ENCODE data around the gene SUMO1. TPM values are rescaled to one million over a fixed set of nuclear protein-coding genes. Genes with fewer than 3 reads are reported as not detected.

Gene SUMO1
- total RNA-seq, 2 experiments from 2014 or later = 98.2 to 99.2 TPM

GRCh38 chr2:202169131-202169530, 69.3 kb downstream of the SUMO1 start:
- no peaks in the 10 kb centered on the region for H3K36me3 Mint-ChIP-seq (ENCODE audit: low read depth)
- no peaks in the 10 kb centered on the region for H3K9me3 Mint-ChIP-seq (ENCODE audit: insufficient read depth)
- H3K27ac Mint-ChIP-seq = no peak overlapping the region
- DNase-seq = no peak
- H3K27me3 Mint-ChIP-seq (ENCODE audit: low read depth) = peaks cover 5% of the 10 kb centered on the region
- H3K4me1 Mint-ChIP-seq (ENCODE audit: low read depth) = peaks cover 13% of the 10 kb centered on the region
- ATAC-seq = no peak
- ChIA-PET POLR2A (no interaction called here), CTCF (interaction anchor here (1.1 to 1.5 kb wide), 2 partner anchors 9 to 10 kb away, joined by 3 to 4 read pairs; no protein-coding TSS in a partner anchor)
- H3K4me3 Mint-ChIP-seq = no peak overlapping the region

- ATAC-seq (no peak), DNase-seq (no peak)
- no peak overlapping the region for H3K4me3 Mint-ChIP-seq
- H3K4me1 Mint-ChIP-seq (ENCODE audit: low read depth) = no peaks in the 10 kb centered on the region
- H3K27me3 Mint-ChIP-seq (ENCODE audit: low read depth) = peaks cover 1% of the 10 kb centered on the region
- POLR2A ChIA-PET = no interaction called here
- CTCF ChIA-PET = interaction anchor here (0.7 kb wide), 1 partner anchor 108 kb away, joined by 3 read pairs; no protein-coding TSS in a partner anchor
- H3K9me3 Mint-ChIP-seq (ENCODE audit: insufficient read depth) = no peaks in the 10 kb centered on the region
- H3K36me3 Mint-ChIP-seq (ENCODE audit: low read depth) = no peaks in the 10 kb centered on the region
- H3K27ac Mint-ChIP-seq = no peak overlapping the region
Observed at GRCh38 chr2:202165945-202166344, 72.5 kb downstream of the SUMO1 start.

- ChIA-PET POLR2A (no interaction called here), CTCF (no interaction called here)
- H3K4me1 Mint-ChIP-seq (ENCODE audit: low read depth) = no peaks in the 10 kb centered on the region
Observed at GRCh38 chr2:202165208-202165607, 73.2 kb downstream of the SUMO1 start.

DNA sequence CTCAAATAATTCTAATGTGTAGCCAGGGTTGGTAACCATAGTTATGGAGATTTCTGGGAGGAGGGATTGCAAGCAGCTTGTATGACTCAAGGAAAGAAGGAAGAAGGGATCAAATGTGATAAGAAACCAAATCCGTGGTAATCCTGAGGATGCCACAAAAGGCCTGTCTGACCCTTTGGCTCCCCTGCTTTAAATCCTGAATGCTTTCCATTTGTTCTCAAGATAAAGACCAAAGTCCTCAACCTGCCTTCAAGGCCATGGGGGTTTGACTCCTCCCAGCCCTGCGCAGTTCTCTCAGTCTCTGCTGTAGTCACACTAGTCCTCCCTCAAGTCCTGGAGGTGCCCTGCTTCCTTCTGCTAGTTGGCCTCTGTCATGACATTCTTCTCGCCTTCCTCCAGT, 74.0 kb downstream of the SUMO1 start:
- H3K27ac Mint-ChIP-seq = no peak overlapping the region

More at GRCh38 chr2:202165208-202165607, 73.2 kb downstream of the SUMO1 start:
- no peaks in the 10 kb centered on the region for H3K27me3 Mint-ChIP-seq (ENCODE audit: low read depth)
- H3K27ac Mint-ChIP-seq = no peak overlapping the region
- DNase-seq = no peak
- ATAC-seq = no peak
- no peak overlapping the region for H3K4me3 Mint-ChIP-seq
- no peaks in the 10 kb centered on the region for H3K9me3 Mint-ChIP-seq (ENCODE audit: insufficient read depth)
- no peaks in the 10 kb centered on the region for H3K36me3 Mint-ChIP-seq (ENCODE audit: low read depth)

GRCh38 chr2:202161151-202161835, 77.1 kb downstream of the SUMO1 start:
- peaks cover 5% of the 10 kb centered on the region for H3K27me3 Mint-ChIP-seq (ENCODE audit: low read depth)
- ChIA-PET POLR2A (no interaction called here), CTCF (no interaction called here)
- H3K4me1 Mint-ChIP-seq (ENCODE audit: low read depth) = no peaks in the 10 kb centered on the region
- no peaks in the 10 kb centered on the region for H3K9me3 Mint-ChIP-seq (ENCODE audit: insufficient read depth)
- H3K4me3 Mint-ChIP-seq = no peak overlapping the region
- no peak overlapping the region for H3K27ac Mint-ChIP-seq
- H3K36me3 Mint-ChIP-seq (ENCODE audit: low read depth) = no peaks in the 10 kb centered on the region
- DNase-seq (no peak), ATAC-seq (no peak)

More for the DNA sequence above, 74.0 kb downstream of the SUMO1 start:
- H3K36me3 Mint-ChIP-seq (ENCODE audit: low read depth) = no peaks in the 10 kb centered on the region
- POLR2A ChIA-PET = interaction anchor here (0.6 kb wide), 1 partner anchor 669 kb away, joined by 3 read pairs; no protein-coding TSS in a partner anchor
- no peaks in the 10 kb centered on the region for H3K27me3 Mint-ChIP-seq (ENCODE audit: low read depth)
- no peak overlapping the region for H3K4me3 Mint-ChIP-seq
- CTCF ChIA-PET = interaction anchor here (0.8 kb wide), 1 partner anchor 14 kb away, joined by 3 read pairs; no protein-coding TSS in a partner anchor
- no peaks in the 10 kb centered on the region for H3K9me3 Mint-ChIP-seq (ENCODE audit: insufficient read depth)
- no peak for DNase-seq
- ATAC-seq = no peak
- no peaks in the 10 kb centered on the region for H3K4me1 Mint-ChIP-seq (ENCODE audit: low read depth)

DNA sequence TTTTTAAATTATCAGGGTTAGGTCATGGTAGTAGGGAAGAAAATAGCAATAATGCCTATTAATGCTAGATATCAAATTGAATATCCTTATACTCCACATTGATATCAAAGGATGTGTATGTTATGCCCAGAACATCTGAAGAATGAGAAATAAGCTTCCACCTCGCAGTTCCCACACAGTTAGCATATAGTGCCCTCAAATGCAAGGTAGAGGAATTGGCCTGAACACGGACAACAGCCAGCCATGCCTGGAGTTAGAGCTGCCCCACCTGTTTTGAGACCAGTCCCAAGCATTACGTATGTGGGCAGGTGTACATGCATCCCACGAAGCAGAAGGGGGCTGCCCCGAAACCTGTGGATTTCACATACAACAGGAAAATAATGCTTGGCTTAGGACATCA, 79.6 kb downstream of the SUMO1 start:
- H3K9me3 Mint-ChIP-seq (ENCODE audit: insufficient read depth) = no peaks in the 10 kb centered on the region
- POLR2A ChIA-PET = no interaction called here
- CTCF ChIA-PET = no interaction called here

DNA sequence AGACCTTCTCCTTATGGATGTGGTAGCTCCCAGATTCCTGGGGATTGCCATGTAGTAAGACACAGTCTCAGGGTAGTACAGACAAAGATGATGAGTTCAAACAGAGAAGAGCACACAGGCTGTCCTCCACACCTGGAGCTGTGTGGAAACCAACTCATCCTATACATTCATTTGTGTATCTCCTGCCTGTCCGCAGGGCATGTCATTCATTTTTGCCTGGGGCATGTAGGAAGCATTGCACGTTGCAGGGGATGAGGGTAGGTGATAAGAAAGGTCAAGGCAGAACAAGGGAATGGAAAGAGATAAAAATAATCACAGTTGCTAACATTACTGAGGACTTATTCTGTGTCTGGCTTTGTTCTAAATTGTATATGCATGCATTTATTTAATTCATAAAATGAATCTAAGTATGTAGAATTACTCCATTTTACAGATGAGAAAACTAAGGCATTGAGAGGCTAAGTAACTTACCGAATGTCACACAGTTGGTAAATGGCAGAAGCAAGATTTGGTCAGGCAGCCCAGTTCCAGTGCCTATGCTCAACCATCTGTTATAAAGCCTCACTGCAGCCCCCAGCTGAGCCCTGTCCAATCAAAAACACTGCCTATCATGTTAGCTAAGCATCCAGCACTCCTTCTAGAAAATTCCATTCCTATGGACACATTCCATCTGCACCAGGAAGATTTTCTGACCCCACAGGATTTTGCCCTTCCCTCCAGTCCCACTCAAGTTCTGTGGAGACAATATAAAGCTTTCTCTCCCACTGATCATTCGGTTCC, 81.0 kb downstream of the SUMO1 start:
- ChIA-PET POLR2A (no interaction called here), CTCF (interaction anchor here (0.8 kb wide), 1 partner anchor 22 kb away, joined by 3 read pairs; no protein-coding TSS in a partner anchor)
- H3K4me3 Mint-ChIP-seq = no peak overlapping the region
- DNase-seq = no peak
- ATAC-seq = no peak
- H3K9me3 Mint-ChIP-seq (ENCODE audit: insufficient read depth) = no peaks in the 10 kb centered on the region
- H3K27ac Mint-ChIP-seq = no peak overlapping the region
- H3K36me3 Mint-ChIP-seq (ENCODE audit: low read depth) = no peaks in the 10 kb centered on the region
- H3K4me1 Mint-ChIP-seq (ENCODE audit: low read depth) = no peaks in the 10 kb centered on the region
- peaks cover 20% of the 10 kb centered on the region for H3K27me3 Mint-ChIP-seq (ENCODE audit: low read depth)

More for the DNA sequence above, 79.6 kb downstream of the SUMO1 start:
- Mint-ChIP-seq H3K4me1 (ENCODE audit: low read depth) (no peaks in the 10 kb centered on the region), H3K27me3 (ENCODE audit: low read depth) (peaks cover 16% of the 10 kb centered on the region), H3K27ac (no peak overlapping the region), H3K4me3 (no peak overlapping the region), H3K36me3 (ENCODE audit: low read depth) (no peaks in the 10 kb centered on the region)
- ATAC-seq (no peak), DNase-seq (no peak)

Other genes with a start within 250 kb of the SUMO1 start
- gene FZD7, start 204.7 kb downstream of the SUMO1 start, total RNA-seq = under 1 TPM in 1 of 2 experiments, not detected in 1; 0.08 TPM
- gene KIAA2012, start 165.3 kb downstream of the SUMO1 start, total RNA-seq = not detected
- 100 to 1,000 TPM; 120 to 122 TPM for gene NOP58, start 27.2 kb upstream of the SUMO1 start, total RNA-seq
- 1 to 10 TPM; 6.3 to 7.0 TPM for gene BMPR2, start 137.7 kb upstream of the SUMO1 start, total RNA-seq

Measured in activated CD8-positive, alpha-beta T cell treated with anti-CD3 and anti-CD28 coated beads, Interleukin-2, amount 10 ng/mL, durations not matched to agents 7 days and 5 days (primary cell).